HL-60/S4 (cell line): Measurements from ENCODE around the gene SLC5A3.

Experiments
- in situ Hi-C: fragments of 300-500 bp; cut with MboI; formaldehyde crosslinking; loops from 2 replicates; pipeline ENCODE4 v1.14.3; 2022; ENCODE audit warnings: low sequenced_read_pairs

Gene SLC5A3

GRCh38 chr21:34094949-34095348, 21.6 kb downstream of the SLC5A3 start:
- in situ Hi-C loops, result no loop called here

- in situ Hi-C loops, result no loop called here
Measured at GRCh38 chr21:34097442-34097841, 24.1 kb downstream of the SLC5A3 start.

DNA sequence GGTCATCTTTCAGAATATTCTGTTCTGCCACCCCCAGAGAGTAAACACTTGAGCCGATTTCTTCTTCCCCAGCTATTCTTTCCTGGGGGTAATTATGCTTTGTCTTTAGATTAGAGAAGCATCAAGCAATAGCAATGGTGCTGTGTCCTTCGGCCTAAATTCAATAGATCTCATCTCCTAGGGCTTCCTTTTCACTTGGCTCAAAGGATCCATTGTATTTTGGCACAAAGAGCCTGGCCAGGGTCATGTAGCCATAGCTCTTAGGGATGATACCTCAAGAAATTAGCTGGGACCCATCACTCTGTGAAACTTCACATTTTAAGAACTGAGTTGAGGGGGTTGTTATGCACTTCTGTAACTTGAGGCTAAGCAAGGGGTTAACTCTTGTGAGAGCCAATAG, 27.0 kb downstream of the SLC5A3 start:
- in situ Hi-C loops, result no loop called here

GRCh38 chr21:34100790-34101189, 27.4 kb downstream of the SLC5A3 start:
- in situ Hi-C loops, result no loop called here

DNA sequence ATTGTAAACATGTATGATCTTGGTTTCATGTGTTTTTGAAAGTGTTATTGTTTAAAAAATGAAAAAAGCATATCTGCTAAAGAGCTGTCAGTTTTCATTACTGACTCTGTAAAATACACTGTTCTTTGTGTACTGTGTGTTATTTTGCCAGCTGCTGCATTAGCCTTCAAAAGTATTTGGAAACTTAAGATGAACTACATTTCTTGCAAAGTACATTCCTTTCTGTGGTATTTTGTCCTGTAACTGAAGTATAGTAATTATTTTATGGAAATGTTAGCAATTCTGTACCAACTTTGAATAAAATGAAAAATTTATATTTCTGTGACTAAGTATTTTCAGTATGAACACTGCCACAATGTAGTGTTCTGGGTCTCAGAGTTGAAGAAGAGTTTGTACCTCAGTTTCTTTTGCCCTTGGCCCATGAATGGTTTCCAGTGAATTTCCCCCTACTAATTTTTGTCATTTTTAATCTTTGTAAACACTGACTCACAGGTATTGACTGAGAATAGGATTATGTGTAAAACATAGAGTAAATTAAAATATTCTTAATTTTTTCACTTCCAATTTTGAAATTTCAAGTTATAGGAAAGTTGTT, 32.7 kb downstream of the SLC5A3 start:
- in situ Hi-C loops, result no loop called here

GRCh38 chr21:34107606-34108005, 34.2 kb downstream of the SLC5A3 start:
- in situ Hi-C loops, result no loop called here

GRCh38 chr21:34109075-34109474, 35.7 kb downstream of the SLC5A3 start:
- in situ Hi-C loops, result no loop called here

GRCh38 chr21:34110594-34111202, 37.3 kb downstream of the SLC5A3 start:
- in situ Hi-C loops, result no loop called here

- in situ Hi-C loops, result no loop called here
Measured at GRCh38 chr21:34112316-34113033, 39.1 kb downstream of the SLC5A3 start.

DNA sequence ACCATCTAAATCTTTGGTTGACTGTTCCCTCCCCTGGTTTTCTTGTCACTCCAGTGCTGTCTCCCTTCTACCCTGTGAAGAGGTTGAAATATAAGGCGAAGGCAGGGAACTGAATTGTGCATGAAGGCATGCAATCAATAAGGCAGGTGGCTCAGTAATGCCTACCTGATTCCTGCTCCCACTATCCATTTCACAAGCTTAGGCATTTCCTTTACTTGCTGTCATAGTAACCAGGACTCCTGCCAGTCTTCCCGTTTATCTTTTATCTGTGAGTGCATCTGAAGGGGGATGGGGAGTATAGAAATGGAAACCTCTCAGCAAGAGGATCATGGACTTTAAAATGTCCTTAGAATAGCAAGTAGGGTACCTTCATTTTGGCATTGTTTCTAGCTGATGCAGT, 40.5 kb downstream of the SLC5A3 start:
- in situ Hi-C loops, result no loop called here

GRCh38 chr21:34115160-34115559, 41.8 kb downstream of the SLC5A3 start:
- in situ Hi-C loops, result no loop called here

DNA sequence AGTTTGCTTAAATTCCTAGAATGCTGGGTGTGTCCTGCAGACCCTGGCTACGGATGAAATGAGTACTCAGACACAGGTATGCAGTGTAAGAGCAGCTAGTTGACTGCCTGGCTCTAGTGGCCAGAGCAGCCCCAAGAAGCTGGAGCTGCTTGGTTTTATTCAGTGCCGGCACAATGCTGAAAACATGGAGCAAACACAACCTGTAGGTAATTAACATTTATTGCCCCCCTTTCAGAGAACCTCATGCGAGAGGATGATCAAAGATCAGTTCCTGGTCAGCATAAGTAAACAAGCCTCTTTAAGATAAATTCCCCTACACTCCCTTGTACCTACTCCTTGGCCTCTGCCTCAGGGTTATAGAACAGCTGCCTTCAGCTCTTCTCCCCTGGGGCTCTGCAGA, 43.2 kb downstream of the SLC5A3 start:
- in situ Hi-C loops, result no loop called here

DNA sequence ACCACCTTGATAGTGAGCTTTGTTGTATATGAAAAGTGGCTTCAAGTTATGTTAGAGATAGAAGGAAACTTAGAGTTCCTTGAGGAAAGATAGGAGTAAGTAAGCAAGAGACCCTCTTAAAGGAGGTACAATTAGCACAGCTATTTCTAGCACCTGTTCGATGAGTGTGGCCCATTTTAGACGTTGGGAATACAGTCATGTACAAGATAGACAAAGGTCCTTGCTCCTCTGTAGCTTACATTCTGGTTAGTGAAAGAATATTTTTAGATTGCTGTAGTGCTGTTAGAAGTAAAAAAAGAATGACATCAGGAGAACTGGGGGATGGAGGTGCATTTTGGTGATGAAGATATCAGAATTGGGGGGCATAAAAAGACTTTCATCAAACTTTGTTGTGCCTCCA, 47.5 kb downstream of the SLC5A3 start:
- in situ Hi-C loops, result no loop called here

GRCh38 chr21:34122047-34122446, 48.7 kb downstream of the SLC5A3 start:
- in situ Hi-C loops, result no loop called here
